Measurements from ENCODE around the gene SFXN2.
"Not testable (repeated sequence)": the region's sequence is repeated elsewhere in the genome, so short reads cannot be mapped to it uniquely, and the experiment has no call there.

SFXN2 gene

GRCh38 chr10:102758240-102758932 lies 44.0 kb downstream of the SFXN2 start:
- no peak for DNase-seq

- DNase-seq, result not testable (repeated sequence)
Measured at GRCh38 chr10:102758933-102759262, 44.5 kb downstream of the SFXN2 start.

GRCh38 chr10:102759497-102760210 lies 45.2 kb downstream of the SFXN2 start:
- DNase-seq, result no peak

GRCh38 chr10:102761981-102762380 lies 47.5 kb downstream of the SFXN2 start:
- no peak for DNase-seq

GRCh38 chr10:102762401-102763015 lies 48.1 kb downstream of the SFXN2 start:
- no peak for DNase-seq

GRCh38 chr10:102763037-102763607 lies 48.7 kb downstream of the SFXN2 start:
- no peak for DNase-seq

GRCh38 chr10:102764470-102765161 lies 50.2 kb downstream of the SFXN2 start:
- no peak for DNase-seq

- no peak for DNase-seq
Measured at GRCh38 chr10:102765336-102765735, 50.9 kb downstream of the SFXN2 start.

- no peak for DNase-seq
Measured at GRCh38 chr10:102767428-102768160, 53.2 kb downstream of the SFXN2 start.

- no peak for DNase-seq
Measured at GRCh38 chr10:102769375-102770107, 55.1 kb downstream of the SFXN2 start.

- DNase-seq, result no peak
Measured at GRCh38 chr10:102770108-102770482, 55.7 kb downstream of the SFXN2 start.

GRCh38 chr10:102770792-102771191 lies 56.4 kb downstream of the SFXN2 start:
- no peak for DNase-seq

- DNase-seq, result no peak
Measured at GRCh38 chr10:102773320-102773719, 58.9 kb downstream of the SFXN2 start.

- no peak for DNase-seq
Measured at GRCh38 chr10:102773986-102774385, 59.5 kb downstream of the SFXN2 start.

- no peak for DNase-seq
Measured at GRCh38 chr10:102775201-102775934, 60.9 kb downstream of the SFXN2 start.

GRCh38 chr10:102775935-102776669 lies 61.7 kb downstream of the SFXN2 start:
- no peak for DNase-seq

GRCh38 chr10:102776779-102777456 lies 62.5 kb downstream of the SFXN2 start:
- no peak for DNase-seq

GRCh38 chr10:102777711-102778453 lies 63.4 kb downstream of the SFXN2 start:
- DNase-seq, result no peak

- DNase-seq, result no peak
Measured at GRCh38 chr10:102778781-102779180, 64.3 kb downstream of the SFXN2 start.

Data from NCI-H446 treated with DMSO at 0.1 percent for 48 hours (cell line).